Prostate gland (tissue), 2 donors: Measurements from ENCODE around the gene HSPB6.

Experiments
- CTCF ChIP-seq, 4 experiments: fragments of 200-600 bp in 2 of 4; fragments of 450-650 bp in 2 of 4; sonication (generic) in 2 of 4; IDR thresholded peaks; 1 replicate in 3 of 4; 2 replicates in 1 of 4; pipeline ENCODE4 v1.5.1; 2016 to 2019; ENCODE audit warnings: antibody characterized with exemption in 4 of 4, mild to moderate bottlenecking in 2 of 4, moderate library complexity in 2 of 4
- POLR2A ChIP-seq: fragments of 450-650 bp; IDR thresholded peaks from one replicate; pipeline ENCODE4 v1.6.1; 2016; ENCODE audit warnings: antibody characterized with exemption, mild to moderate bottlenecking

GRCh38 chr19:35784503-35785338 is 27.9 kb upstream of the HSPB6 start:
- TF ChIP-seq CTCF (IDR thresholded peaks at IDR 0.05) (no peak), POLR2A (no peak)
